Measurements from ENCODE around the gene LRRC61.
A peak's percentile ranks its signal among the peaks of the same experiment; 100 is the strongest.

Gene LRRC61

DNA sequence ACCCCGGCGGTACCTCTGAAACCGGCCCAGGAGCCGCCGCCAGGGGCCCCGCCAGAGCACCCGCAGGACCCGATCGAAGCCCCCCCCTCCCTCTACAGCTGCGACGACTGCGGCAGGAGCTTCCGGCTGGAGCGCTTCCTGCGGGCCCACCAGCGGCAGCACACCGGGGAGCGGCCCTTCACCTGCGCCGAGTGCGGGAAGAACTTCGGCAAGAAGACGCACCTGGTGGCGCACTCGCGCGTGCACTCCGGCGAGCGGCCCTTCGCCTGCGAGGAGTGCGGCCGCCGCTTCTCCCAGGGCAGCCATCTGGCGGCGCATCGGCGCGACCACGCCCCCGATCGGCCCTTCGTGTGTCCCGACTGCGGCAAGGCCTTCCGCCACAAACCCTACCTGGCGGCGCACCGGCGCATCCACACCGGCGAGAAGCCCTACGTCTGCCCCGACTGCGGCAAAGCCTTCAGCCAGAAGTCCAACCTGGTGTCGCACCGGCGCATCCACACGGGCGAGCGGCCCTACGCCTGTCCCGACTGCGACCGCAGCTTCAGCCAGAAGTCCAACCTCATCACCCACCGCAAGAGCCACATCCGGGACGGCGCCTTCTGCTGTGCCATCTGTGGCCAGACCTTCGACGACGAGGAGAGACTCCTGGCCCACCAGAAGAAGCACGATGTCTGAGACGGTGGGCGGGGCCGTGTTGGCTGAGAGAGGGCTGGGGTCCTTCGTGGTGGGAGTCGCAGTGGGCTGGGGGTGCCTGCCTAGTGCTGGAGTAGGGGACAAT lies 49.3 kb downstream of the LRRC61 start:
- DNase-seq: no peak

DNA sequence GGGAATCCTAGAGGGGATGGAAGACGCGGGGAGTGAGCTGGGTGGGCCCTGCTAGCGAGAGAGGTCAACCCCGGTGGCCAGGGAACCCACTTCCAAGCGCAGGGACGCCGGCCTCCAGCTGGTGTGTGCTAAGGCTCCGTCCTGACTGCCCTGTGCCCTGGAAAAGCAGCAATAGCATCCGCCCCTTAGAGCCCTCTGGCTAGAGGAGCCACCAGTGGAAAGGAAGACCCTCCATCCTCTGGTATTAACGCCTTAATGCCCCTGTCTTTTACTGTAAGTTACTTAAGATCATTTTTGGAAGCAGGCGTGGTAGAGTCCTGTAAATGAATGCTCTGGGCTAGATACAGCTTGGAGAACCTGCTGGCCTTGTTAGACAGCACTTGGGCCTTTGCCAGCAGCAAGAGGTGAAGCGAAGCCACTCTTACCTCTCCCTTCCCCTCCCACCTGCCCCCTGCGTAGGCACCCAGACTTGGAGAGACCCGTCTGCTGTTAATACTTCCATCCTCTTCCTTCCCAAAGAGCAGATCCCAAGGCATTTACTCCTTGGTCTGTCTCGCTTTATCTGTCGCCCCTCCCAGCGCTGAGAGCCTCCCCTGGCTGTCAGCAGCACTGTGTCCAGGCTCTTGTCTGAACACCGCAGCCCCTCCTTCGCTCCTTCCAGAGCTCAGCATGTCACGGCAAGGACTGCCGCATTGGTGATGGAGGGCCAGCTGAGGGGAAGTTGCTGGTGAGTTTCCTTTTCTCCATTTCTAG lies 50.1 kb downstream of the LRRC61 start:
- DNase-seq: no peak

DNA sequence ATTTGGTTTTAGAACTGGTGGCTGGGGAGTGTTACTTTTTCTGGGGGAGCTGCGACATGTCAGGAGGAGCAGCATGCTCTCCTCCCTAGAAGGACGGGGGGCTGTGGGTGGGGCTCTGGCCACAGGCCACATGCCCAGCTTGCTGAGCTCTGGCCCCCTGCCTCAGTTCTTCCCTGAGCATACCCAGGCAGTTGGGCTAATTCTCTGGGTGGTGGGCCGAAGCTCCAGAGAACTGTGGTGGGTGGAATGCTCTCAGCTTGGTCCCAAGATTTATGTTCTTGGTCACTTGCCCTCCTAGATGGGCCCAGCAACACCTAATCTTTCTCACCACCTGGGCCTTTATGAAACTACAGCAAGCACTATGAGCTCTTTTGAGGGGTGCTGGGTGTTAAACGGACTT lies 50.9 kb downstream of the LRRC61 start:
- DNase-seq: no peak

DNA sequence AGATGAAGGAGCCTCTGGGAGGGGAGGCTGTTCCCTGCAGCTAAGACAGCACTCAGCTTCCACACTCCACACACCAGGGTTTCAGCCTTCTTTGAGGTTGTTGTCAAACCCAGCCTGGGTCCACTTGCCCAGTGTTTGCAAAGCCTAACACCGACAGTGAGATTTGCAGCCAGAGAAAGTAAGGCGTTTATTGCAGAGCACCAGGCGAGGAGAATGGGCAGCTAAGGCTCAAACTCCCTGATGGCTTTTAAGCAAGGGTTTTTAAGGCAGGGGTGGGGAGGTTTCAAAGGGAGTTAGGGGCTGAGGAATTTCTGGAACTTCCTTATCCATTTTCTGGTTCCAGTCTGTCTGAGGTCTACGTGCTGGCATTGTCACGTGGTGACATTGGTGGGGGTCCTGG lies 51.3 kb downstream of the LRRC61 start:
- DNase-seq: no peak

DNA sequence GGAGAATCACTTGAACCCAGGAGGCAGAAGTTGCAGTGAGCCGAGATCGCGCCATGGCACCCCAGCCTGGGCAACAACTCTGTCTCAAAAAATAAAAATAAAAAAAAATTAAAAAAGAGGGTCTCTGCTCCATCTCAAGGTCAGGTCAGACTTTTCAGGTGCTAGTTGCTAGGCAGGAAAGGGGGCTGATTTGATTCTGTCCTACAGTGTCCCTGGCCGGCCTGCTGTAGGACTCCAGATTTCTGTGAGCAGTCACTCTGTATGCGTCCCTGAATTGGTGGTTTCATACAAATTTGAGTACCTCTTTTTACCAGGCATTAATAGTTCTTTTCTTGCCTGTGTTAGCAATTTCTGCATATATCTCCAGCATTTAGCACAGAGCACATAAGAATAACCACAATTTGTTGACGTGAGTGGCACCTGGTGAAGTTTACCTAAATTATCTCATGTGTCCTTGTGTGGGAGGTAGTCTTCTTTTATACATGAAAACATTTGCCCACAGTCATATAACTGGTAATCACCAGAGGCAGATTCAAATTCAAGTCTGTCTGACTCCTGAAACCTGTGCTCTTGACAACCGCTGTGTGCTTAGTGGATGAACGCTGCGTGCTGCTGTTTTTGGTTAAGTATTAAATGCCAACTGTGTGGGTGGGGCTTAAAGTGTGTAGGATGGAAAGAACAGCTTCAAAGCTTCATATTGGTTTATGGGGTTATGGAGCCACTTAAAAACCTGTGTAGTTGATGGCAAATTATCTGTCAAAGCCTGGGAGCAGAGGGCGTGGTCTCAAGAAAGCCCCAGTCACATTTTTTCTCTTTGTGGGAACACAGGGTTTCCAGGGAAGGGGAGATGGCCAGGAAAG lies 52.7 kb downstream of the LRRC61 start:
- DNase-seq: no peak

DNA sequence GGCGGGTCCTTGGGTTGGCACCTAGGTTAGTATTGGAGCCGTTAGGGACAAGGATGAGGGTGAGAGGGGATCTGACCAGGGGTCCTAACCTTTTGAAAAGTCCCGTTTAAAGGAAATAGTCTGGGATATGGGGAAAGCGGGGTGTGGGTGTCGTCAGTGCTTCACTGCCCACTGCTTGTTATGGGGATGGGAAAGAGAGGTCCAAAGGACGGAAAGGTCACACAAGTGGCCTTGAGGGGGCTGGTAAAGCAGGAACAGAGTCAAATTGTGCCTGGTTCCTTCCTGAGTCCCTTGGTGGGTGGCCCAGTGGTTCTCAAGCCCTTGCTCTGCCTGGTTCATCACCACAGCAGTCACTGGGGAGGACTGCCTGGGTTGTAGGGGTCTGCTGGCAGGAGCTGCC lies 53.4 kb downstream of the LRRC61 start:
- no peak for DNase-seq

DNA sequence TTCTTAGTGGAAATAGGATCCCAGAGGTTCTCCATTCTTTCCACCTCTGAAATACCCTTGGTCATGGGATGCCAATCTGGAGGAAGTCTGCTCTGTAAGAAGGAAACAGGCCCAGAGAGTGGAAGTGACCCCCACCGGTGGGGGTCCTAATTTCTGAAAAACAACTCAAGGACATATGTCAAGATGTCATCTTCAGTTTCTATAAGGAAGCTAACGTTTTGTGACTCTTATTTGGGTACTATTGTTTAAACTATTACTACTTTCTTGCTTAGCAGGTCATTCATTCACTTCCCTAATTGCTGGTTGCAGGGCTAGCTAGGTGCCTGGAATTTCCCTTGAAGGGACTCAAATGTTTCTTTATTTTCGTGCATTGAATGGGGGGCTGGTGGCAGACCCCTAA lies 54.0 kb downstream of the LRRC61 start:
- no peak for DNase-seq

DNA sequence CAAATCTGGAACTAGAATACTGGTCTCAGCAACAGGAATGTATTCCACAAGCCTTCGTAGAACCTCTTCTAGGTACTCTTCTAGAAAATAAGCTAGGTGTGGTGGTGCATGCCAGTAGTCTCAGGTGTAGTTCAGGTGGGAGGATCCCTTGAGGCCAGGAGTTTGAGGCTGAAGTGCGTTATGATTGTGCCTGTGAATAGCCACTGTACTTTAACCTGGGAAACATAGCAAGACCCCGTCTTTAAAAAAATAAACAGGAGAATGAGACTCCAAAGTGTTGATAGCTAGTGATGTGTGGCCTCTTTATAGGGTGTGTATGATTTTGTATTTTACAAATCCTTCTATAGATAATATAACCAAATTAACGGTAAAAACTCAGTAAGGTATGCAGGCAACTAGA lies 54.5 kb downstream of the LRRC61 start:
- DNase-seq: no peak

DNA sequence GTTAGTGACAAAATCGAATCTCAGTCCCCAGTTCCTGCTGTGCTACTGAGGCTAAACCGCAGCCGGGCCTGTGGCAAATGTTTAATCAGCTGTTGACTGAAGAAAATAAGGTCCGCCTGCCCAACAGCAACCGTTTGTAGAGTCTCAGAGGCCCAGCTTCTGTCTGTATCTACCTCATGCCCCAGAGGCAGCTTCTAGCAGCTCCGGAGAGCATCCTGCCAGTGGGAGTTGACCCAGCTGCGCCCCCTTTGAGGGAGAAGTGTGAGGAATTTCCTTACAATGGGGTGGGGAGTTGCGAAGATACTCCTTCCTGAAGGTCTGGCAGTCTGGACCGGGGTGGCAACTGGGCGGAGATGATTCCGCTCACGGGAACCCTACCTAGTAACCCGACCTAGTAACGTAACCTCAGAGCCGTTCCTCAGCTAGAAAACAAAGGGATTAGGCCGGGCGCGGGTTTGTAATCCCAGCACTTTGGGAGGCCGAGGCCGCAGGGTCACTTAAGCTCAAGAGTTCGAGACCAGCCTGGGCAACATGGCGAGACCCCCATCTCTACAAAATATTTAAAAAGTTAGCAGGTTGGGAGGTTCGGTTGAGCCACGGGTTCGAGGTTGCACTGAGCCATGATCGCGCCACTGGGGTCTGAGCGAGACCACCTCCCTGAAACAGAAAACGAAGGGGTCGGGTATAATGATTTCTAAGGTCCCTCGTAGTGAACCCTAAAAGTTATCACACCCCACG lies 55.1 kb downstream of the LRRC61 start:
- no peak for DNase-seq

DNA sequence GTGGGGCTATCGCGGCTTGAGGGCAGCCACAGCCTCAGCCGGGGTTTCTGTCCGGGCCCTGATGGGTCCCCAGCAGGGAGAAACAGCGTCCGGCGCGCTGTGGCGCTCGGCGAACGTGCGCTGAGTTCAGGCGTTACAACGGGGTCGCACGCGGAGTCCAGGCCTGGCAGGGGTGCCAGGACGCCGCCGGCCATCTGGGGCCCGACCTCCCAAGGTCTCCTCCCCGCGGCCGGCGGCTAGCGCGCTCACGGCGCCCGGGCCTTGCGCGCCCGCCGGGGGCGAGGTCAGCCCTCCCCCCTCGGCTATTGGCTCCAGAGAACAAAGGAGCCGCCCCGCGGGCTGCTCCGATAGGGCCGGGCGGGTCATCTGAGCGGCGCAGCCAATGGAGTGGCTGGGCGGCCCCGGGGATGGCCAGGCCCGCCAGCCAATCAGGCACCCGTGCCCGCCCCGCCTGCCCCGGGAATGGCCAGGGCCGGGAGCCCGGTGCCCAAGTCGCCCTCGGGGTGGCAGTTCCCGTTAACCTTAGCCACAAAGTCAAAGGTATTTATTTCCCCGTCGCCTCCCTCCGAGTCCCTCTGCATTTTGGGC lies 55.8 kb downstream of the LRRC61 start, which contains the start of gene ZNF775:
TSS of gene ZNF775 (plus strand) at position 478 of the 588 bp plus-strand sequence. CDS start 9,141 bp downstream, outside the sequence.
- peak; percentile 79 to 89 (median 86) for DNase-seq

DNA sequence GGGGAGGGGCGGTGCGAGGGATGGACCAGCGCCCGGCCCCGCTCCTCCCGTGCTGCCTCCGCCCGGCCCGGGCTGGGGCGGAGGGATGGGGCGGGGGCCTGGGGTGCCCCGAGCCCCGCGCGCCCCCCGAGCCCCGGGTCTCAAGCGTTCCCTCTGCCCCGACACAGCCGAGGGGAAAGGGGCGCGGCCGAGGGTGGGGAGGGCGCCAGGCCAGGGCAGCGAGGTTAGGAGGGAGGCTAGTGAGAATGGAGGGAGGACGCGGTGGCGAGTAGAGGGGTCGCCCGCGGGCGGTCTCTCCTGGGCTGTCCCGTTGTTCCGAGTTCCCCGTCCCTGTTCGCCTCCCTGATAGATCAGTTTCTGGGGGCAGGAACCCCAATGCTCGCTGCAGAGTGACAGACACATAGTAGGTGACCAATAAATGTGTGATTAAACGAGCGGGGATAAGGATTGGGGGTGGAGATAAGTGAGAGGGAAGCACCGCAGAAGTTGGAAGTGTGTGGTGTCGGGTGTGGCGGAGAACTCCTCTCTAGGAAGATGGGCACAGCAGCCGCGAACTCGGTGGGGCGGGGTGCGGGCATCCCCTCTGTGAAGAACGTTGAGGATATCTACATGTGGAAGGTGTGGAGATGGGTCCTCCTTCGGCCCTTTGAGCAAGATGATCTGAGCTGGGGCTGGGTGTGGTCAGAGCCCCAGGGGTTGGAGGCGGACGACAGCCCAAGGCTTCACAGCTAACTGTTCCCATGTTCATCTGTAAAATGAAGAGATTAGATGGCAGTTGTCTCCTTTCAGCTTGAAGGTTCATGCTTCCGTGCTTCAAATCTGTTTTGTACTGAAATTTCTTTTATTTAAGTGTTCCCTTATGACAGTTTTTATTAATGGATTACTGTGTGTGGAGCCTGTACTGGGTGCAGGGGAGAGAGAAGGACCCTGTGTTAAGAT lies 56.6 kb downstream of the LRRC61 start:
- no peak for DNase-seq

DNA sequence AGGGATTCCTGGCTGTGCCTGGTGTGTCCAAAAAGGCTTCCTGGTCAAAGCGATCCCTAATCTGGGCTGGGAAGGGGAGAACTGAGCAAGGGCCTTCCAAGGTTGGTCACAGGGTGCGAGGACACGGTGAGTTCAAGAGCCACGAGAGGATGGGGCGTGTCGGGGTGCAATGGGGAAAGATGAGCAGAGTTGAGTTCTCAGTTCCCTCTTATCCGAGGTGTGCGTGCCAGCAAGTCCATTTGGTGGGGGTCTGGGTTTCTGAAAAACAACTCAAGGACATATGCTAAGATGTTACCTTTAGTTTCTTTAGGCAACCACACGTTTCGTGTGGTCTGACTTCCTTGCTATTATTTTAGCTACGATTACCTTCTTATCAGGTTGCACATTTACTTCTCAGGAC lies 57.3 kb downstream of the LRRC61 start:
- DNase-seq: no peak

DNA sequence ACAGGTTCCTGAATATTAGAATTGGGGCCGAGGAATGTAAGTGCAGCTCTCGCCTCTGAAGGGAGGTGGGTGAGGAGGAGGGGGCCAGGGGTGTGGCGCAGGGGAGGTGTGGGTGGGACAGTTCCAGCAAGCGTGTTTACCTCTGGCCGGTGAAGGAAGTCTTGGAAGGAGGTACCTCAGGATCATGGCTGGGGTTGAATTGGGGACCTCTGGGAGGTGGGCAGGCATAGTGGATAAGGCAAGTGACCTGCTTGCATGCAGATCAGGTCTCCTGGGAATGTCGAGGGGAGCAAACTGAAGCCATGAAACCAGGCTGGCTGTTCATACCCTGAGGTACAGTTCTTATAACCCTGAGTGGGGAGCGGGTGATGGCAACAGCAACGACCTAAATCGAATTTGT lies 57.9 kb downstream of the LRRC61 start:
- no peak for DNase-seq

DNA sequence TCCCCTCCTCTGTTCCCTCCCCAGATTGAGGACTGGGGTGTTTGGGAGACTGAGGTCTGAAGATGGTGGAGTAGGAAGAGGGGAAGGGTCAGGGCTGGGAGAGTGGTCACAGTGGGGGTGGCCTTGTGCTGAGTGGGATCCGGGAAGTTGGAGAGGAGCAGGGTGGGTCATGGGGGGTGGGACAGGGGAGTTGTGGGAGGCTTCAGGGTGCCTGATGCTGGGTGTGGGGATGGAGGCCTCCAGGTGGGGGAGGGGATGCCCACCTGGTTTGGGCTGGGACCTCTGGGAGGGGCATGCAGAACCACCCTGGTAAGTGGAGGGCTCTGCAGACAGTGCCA lies 58.6 kb downstream of the LRRC61 start:
- no peak for DNase-seq

DNA sequence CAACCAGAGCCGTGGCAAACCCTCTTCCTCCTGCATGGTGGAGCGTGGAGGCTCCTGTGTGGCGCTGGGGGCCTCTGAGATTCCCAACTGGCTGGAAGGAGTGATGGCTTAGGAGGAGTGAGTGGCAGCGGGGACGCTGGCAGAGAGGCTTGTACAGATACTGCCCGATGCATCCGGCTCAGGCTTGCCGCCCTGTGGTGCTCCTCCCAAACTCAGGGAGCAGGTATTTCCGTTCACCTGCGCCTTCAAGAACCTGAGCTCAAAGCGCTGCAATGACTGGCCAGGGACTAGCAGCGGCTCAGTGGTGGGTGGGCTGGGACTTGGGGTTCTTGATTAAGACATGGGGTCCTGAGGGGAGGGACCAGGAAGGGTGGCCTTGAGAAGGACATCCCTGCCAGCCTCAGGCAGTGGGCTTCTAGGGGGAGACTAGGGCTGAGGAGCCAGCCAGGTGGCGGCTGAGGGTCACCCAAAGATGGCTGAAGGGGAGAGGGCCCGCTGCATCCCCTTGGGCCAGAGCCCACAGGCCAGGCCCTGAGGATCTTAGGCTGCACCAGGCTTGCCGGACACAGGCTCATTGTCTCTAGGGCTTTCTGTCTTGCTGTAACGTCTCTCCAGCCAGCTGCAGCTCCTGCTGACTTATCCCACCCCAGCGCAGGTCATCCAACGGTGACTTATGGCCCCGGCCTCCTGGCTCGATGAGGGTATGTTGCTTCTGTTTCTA lies 59.1 kb downstream of the LRRC61 start:
- DNase-seq: no peak

DNA sequence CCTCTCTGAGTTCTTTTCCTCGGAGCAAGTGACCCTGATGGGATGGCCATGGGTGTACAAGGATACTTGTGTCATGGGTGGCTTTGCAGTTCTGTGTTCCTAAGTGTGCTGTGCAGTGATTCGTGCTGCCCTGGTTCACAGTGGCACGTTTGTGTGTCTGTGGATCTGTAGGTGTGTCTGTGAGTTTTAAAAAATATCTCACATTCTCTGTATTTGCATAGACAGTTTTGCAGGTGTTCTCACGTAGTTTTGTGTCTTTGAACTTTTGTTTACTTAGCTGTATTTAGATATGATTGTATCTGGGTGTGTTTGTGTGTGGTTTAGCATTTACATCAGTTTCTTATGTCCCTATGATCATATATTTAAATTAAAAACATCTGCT lies 59.7 kb downstream of the LRRC61 start:
- DNase-seq: no peak

DNA sequence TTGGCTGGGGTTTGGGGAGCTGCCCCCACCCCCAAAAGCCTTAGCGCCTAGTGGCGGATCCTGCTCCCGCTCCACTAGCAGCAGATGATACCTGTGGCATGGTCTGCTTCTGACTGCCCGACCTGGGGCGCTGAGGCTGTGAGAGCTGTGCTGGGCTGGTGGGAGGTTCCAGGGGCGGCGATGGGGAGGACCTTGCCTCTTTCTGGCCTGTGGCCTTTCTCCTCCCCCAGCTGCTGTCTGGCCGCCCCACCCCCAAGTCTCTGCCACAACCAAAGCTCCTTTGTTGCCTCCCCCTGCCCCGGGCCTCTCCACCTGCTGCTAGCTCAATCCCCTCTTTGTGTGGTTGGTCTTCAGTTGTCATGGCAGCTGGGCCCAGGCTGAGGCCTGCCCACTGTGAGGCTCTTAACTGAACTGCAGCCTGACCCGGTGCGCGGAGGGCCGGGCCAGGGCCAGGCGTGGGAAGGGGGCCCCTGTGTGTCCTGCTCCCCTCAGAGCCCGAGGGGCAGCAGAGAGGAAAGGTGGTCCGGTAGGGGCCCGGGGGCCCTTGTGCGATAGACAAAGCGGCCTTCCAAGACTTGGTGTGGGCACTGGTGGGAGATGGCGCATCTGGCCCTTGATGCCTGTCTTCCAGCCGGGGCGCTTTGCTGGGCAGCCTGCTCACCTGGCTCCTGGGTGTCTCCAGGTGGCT lies 60.7 kb downstream of the LRRC61 start:
- DNase-seq: no peak

DNA sequence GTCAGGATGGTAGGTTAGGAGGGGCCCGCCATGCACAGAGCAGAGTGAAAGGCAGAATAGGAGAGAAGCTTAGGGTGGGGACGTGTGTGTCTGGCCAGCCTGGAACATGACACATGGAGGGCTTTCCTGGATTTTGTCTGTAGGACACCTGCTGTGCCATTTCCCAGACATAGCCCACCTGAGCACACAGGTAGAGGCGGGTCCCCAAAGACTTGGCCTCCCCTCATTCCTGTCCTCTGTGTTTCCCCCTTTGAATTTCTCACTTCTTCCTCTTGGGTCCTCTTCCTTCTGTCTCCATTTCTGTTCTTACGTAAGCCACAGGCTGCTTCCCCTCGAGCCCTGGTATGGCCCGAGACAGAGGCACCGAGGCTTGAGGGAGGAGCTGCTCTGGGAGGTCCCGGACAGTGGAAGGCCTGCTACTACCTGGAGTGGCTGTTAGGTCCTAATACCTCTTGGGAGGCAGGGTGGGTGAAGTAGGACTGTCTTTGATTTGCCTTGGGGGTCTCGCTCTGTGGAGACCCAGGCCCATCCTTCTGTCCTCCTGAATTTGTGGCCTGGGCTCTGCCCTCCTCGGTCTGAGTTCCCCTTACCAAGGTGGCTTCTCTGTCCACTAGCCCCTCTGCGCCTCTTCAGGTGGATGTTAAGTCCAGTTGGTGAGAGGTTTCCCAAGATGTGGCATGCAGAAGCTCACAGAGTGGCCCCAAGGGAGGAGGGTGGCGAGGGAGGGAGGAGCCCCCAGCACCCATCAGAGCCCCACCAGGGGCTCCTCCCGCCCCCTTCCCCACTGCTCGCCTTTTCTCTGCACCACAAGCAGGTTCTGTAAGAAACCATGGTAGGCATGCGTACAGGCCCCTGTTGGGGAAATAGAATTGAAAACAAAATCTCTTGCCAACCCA lies 61.5 kb downstream of the LRRC61 start:
- no peak for DNase-seq

DNA sequence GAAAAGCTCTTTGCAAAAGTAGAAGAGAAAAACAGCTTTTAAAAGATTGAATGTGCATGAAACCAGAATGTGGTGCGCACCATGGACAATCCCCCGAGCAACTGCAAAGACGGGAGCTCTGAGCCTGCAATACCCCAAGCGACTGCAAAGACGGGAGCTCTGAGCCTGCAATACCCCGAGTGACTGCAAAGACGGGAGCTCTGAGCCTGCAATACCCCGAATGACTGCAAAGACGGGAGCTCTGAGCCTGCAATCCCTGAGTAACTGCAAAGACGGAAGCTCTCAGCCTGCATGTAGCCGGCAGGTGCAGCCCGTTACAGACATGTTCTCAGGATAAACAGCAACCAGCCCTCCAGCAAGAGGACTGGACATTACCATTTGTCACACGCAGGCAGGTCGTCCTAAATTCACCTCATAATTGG lies 62.2 kb downstream of the LRRC61 start:
- DNase-seq: no peak

Measured in activated CD4-positive, CD25-positive, alpha-beta regulatory T cell (primary cell).